Sigmoid colon (tissue), 7 donors: ENCODE measurements around the gene C1orf141. TPM values are rescaled to one million over a fixed set of nuclear protein-coding genes. Genes with fewer than 3 reads are reported as not detected.
"Not testable (repeated sequence)": the region's sequence is repeated elsewhere in the genome, so short reads cannot be mapped to it uniquely, and the experiment has no call there.

Experiments
- DNase-seq: peaks from one replicate; pipeline ENCODE4 v3.0.0-alpha.2; 2019
- H3K27ac ChIP-seq, 4 donors: fragments of 200-600 bp; sonication (generic); one replicate each; pipeline ENCODE4 v1.5.1; 2016 to 2019; ENCODE audit warnings: mild to moderate bottlenecking in 1 of 4
- H3K27me3 ChIP-seq, 3 donors: fragments of 200-600 bp; sonication (generic); one replicate each; pipeline ENCODE4 v1.5.1; 2019; ENCODE audit warnings: mild to moderate bottlenecking in 1 of 3
- H3K36me3 ChIP-seq, 4 donors: fragments of 200-600 bp; sonication (generic); one replicate each; pipeline ENCODE4 v1.5.1; 2016 to 2019
- H3K4me1 ChIP-seq, 4 donors: fragments of 200-600 bp; sonication (generic); one replicate each; pipeline ENCODE4 v1.5.1; 2017 to 2019
- H3K4me3 ChIP-seq, 4 donors: fragments of 200-600 bp; sonication (generic); one replicate each; pipeline ENCODE4 v1.5.1; 2017 to 2019; ENCODE audit warnings: mild to moderate bottlenecking in 2 of 4, moderate library complexity in 1 of 4
- H3K9me3 ChIP-seq, 4 donors: fragments of 200-600 bp in 3 of 4; sonication (generic) in 3 of 4; one replicate each; pipeline versions ENCODE4 v1.5.1 to v1.6.1; 2013 to 2019
- EP300 ChIP-seq, 4 donors: sonication (generic); formaldehyde crosslinking; IDR thresholded peaks; one replicate each; pipeline ENCODE4 v1.6.1; 2017; ENCODE audit warnings: antibody characterized with exemption in 4 of 4
- POLR2A ChIP-seq, 2 donors: fragments of 450-650 bp; IDR thresholded peaks; one replicate each; pipeline ENCODE4 v1.6.1; 2016; ENCODE audit warnings: antibody characterized with exemption in 2 of 2, mild to moderate bottlenecking in 2 of 2, moderate library complexity in 2 of 2
- POLR2AphosphoS5 ChIP-seq, 4 donors: sonication (generic); formaldehyde crosslinking; IDR thresholded peaks; one replicate each; pipeline ENCODE4 v1.6.1; 2017; ENCODE audit warnings: antibody characterized with exemption in 4 of 4
- WGBS, 2 donors: extraction: QIAGEN DNeasy Blood & Tissue Kit; methylation state at CpG; one replicate each; pipeline ENCODE4 v1.1.7; 2013; 5-methylcytosine and 5-hydroxymethylcytosine counted together
- intact Hi-C: fragments of 100-400 bp; cut with DNase I; formaldehyde crosslinking; loops from one replicate; pipeline ENCODE4 v1.15.1; 2023
- polyA plus RNA-seq, 3 donors: library from polyadenylated mRNA; stranded (reverse); fragments of 200-250 nt; gene quantifications; one replicate each; pipeline ENCODE4 v1.2.3, GENCODE V29; 2013
- total RNA-seq, 4 donors: library from RNA; depleted of rRNA; stranded (reverse); fragments of >200 nt; gene quantifications; one replicate each; pipeline ENCODE4 v1.1.0, GENCODE V29; 2016
- TF ChIP-seq, protein P1 (sequence below), 4 experiments: fragments of 450-650 bp in 3 of 4; fragments of 200-600 bp in 1 of 4; IDR thresholded peaks; one replicate each; pipeline ENCODE4 v1.5.1; 2016 to 2019; ENCODE audit warnings: antibody characterized with exemption in 4 of 4, mild to moderate bottlenecking in 3 of 4, moderate library complexity in 2 of 4
- donor health status: healthy with polysubstance abuse.
- donor health status: Bipolar disorder and iron deficiency.
- donor health status: healthy.

The C1orf141 gene
- total and polyA plus RNA-seq, 7 donors: not detected

DNA sequence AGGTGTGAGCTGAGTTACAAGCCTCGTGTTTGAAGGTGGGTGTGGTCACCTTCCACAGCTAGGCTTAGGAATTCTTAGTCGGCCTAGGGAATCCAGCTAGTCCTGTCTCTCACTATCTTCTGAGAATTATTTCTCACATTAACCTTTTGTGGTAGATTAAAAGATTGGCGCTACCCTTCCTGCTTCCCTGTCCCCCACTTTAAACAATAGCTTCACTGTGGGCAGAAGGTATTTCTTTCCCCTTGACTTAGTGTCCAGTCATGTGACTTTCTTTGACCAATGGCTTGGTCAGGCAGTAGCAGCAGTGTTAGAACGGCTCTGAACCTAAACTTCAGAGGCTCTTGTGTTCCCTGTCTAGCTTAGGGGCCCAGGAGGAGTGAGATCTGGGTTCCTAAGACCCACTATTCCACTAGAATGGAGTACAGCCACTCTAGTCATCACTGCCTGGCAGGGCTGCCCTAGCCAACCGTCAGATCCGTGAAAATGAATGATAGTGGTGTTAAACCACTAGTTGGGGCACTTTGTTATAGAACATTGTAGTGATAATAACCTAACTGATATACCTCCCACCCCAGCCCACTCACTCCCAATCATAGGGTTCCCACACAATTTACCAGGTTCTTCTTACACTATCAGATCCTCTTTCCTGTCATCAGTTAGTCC, 13.9 kb upstream of the C1orf141 start:
- intact Hi-C loops: loop anchor here (1.0 to 5.0 kb wide), 3 partner anchors 96 to 384 kb away; partner anchors contain the start of gene SLC35D1
- no peaks in the 10 kb centered on the region for H3K27me3 ChIP-seq
- WGBS, 2 donors: 21 to 57% methylated on average over 6 of the region's 6 CpGs
- H3K4me1 ChIP-seq: peaks cover 0 to 8% (median 3%) of the 10 kb centered on the region in 4 donors
- H3K4me3 ChIP-seq: no peak overlapping the region
- H3K9me3 ChIP-seq: no peaks in the 10 kb centered on the region
- no peak overlapping the region for H3K27ac ChIP-seq
- TF ChIP-seq, protein P1, sequence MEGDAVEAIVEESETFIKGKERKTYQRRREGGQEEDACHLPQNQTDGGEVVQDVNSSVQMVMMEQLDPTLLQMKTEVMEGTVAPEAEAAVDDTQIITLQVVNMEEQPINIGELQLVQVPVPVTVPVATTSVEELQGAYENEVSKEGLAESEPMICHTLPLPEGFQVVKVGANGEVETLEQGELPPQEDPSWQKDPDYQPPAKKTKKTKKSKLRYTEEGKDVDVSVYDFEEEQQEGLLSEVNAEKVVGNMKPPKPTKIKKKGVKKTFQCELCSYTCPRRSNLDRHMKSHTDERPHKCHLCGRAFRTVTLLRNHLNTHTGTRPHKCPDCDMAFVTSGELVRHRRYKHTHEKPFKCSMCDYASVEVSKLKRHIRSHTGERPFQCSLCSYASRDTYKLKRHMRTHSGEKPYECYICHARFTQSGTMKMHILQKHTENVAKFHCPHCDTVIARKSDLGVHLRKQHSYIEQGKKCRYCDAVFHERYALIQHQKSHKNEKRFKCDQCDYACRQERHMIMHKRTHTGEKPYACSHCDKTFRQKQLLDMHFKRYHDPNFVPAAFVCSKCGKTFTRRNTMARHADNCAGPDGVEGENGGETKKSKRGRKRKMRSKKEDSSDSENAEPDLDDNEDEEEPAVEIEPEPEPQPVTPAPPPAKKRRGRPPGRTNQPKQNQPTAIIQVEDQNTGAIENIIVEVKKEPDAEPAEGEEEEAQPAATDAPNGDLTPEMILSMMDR (IDR thresholded peaks at IDR 0.05): no peak
- TF ChIP-seq POLR2AphosphoS5 (IDR thresholded peaks at IDR 0.05) (no peak), POLR2A (IDR thresholded peaks at IDR 0.05) (no peak), EP300 (IDR thresholded peaks at IDR 0.05) (no peak)
- H3K36me3 ChIP-seq: no peaks in the 10 kb centered on the region
- no peak for DNase-seq

- intact Hi-C loops: loop anchor here (2.0 to 5.0 kb wide), 2 partner anchors 96 to 383 kb away; partner anchors contain the start of gene SLC35D1
- not testable (repeated sequence) for H3K4me1 ChIP-seq, H3K27me3 ChIP-seq, H3K4me3 ChIP-seq, H3K27ac ChIP-seq, H3K36me3 ChIP-seq, DNase-seq, H3K9me3 ChIP-seq
- 90 to 95% methylated on average over 20 of the region's 20 CpGs for WGBS, 2 donors
Observed at GRCh38 chr1:67147973-67148372, 13.2 kb upstream of the C1orf141 start.

GRCh38 chr1:67146539-67146938, 11.8 kb upstream of the C1orf141 start:
- no peak for DNase-seq
- no peak overlapping the region for H3K27ac ChIP-seq
- peaks cover 0 to 8% (median 3%) of the 10 kb centered on the region in 4 donors for H3K4me1 ChIP-seq
- 95 to 97% methylated on average over 3 of the region's 3 CpGs for WGBS, 2 donors
- no peaks in the 10 kb centered on the region for H3K9me3 ChIP-seq
- no peaks in the 10 kb centered on the region for H3K27me3 ChIP-seq
- no peak overlapping the region for H3K4me3 ChIP-seq
- H3K36me3 ChIP-seq: no peaks in the 10 kb centered on the region
- TF ChIP-seq POLR2AphosphoS5 (IDR thresholded peaks at IDR 0.05) (no peak), EP300 (IDR thresholded peaks at IDR 0.05) (no peak), POLR2A (IDR thresholded peaks at IDR 0.05) (no peak)
- TF ChIP-seq, protein P1 (IDR thresholded peaks at IDR 0.05): no peak
- intact Hi-C loops: loop anchor here (5.0 kb wide), 1 partner anchor 94 kb away; the partner anchor contains the start of gene SLC35D1

- TF ChIP-seq POLR2AphosphoS5 (IDR thresholded peaks at IDR 0.05) (no peak), EP300 (IDR thresholded peaks at IDR 0.05) (no peak), POLR2A (IDR thresholded peaks at IDR 0.05) (no peak)
- TF ChIP-seq, protein P1 (IDR thresholded peaks at IDR 0.05): no peak
- DNase-seq: no peak
- intact Hi-C loops: loop anchor here (5.0 kb wide), 1 partner anchor 94 kb away; the partner anchor contains the start of gene SLC35D1
- no peak overlapping the region for H3K4me3 ChIP-seq
- H3K36me3 ChIP-seq: no peaks in the 10 kb centered on the region
- peaks cover 0 to 8% (median 3%) of the 10 kb centered on the region in 4 donors for H3K4me1 ChIP-seq
- 88 to 90% methylated on average over 3 of the region's 3 CpGs for WGBS, 2 donors
- H3K27me3 ChIP-seq: no peaks in the 10 kb centered on the region
- H3K27ac ChIP-seq: no peak overlapping the region
- H3K9me3 ChIP-seq: no peaks in the 10 kb centered on the region
Observed at GRCh38 chr1:67146101-67146500, 11.3 kb upstream of the C1orf141 start.

GRCh38 chr1:67144696-67145095, 9.9 kb upstream of the C1orf141 start:
- TF ChIP-seq POLR2AphosphoS5 (IDR thresholded peaks at IDR 0.05): no peak
- no peak for TF ChIP-seq EP300 (IDR thresholded peaks at IDR 0.05)
- TF ChIP-seq, protein P1 (IDR thresholded peaks at IDR 0.05): no peak
- TF ChIP-seq POLR2A (IDR thresholded peaks at IDR 0.05): no peak

More at GRCh38 chr1:67144696-67145095, 9.9 kb upstream of the C1orf141 start:
- H3K36me3 ChIP-seq: no peaks in the 10 kb centered on the region
- H3K4me3 ChIP-seq: no peak overlapping the region
- H3K9me3 ChIP-seq: no peaks in the 10 kb centered on the region
- H3K27me3 ChIP-seq: no peaks in the 10 kb centered on the region
- peaks cover 0 to 8% (median 3%) of the 10 kb centered on the region in 4 donors for H3K4me1 ChIP-seq
- intact Hi-C loops: loop anchor here (5.0 kb wide), 1 partner anchor 92 kb away; the partner anchor contains the start of gene SLC35D1
- DNase-seq: no peak
- H3K27ac ChIP-seq: no peak overlapping the region
- WGBS, 2 donors: 86 to 87% methylated on average over 2 of the region's 2 CpGs
